Left colon (tissue), 2 donors: Measurements from ENCODE around the gene KRTAP5-11. TPM values are rescaled to one million over a fixed set of nuclear protein-coding genes. Genes with fewer than 3 reads are reported as not detected.
"Not testable (repeated sequence)": the region's sequence is repeated elsewhere in the genome, so short reads cannot be mapped to it uniquely, and the experiment has no call there.

Source experiments
- ATAC-seq: fragments of 200-7000 bp; cut with Tn5 transposase; one replicate; pipeline ENCODE4 v1.9.1; 2020; ENCODE audit warnings: mild to moderate bottlenecking, moderate library complexity
- DNase-seq, 2 donors: peaks; one replicate each; pipeline ENCODE4 v3.0.0-alpha.2; 2020
- intact Hi-C, 2 donors: fragments of 100-400 bp; cut with DNase I in 1 of 2; cut with micrococcal nuclease in 1 of 2; formaldehyde crosslinking; loops; one replicate each; pipeline versions ENCODE4 v1.11.2 to v1.14.0; 2022; cut with DNase I, micrococcal nuclease
- long read RNA-seq: library from polyadenylated mRNA; unstranded; transcript quantifications from one replicate; pipeline ENCODE4 v2.0.0, GENCODE V29; 2021
- total RNA-seq, 2 donors: library from RNA; stranded (reverse); fragmentation: NEBNext Ultra II Directional; extraction: Animal tissue kit (Norgen Biotek cat#: 25700); gene quantifications; one replicate each; pipeline ENCODE4 v1.2.1, GENCODE V29; 2021
- donor health status: DM: no; HTN: no; CAD: no.
- donor health status: DM: yes; HTN: yes; CAD: no.

Gene KRTAP5-11, protein sequence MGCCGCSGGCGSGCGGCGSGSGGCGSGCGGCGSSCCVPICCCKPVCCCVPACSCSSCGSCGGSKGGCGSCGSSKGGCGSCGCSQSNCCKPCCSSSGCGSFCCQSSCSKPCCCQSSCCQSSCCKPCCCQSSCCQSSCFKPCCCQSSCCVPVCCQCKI
- not detected for total RNA-seq
- long read RNA-seq: 0 reads

DNA sequence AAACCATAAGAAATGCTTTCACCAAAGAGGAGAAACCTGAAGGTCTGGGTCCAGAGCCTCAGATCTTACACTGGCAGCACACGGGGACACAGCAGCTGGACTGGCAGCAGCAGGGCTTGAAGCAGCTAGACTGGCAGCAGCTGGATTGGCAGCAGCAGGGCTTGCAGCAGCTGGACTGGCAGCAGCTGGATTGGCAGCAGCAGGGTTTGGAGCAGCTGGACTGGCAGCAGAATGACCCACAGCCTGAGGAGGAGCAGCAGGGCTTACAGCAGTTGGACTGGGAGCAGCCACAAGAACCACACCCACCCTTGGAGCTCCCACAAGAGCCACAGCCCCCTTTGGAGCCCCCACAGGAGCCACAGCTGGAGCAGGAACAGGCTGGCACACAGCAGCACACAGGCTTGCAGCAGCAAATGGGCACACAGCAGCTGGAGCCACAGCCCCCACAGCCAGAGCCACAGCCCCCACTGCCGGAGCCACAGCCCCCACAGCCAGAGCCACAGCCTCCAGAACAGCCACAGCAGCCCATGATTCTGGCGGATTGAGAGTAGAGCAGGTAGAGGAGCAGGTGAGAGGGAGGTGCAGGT is at the start of gene KRTAP5-11:
TSS of gene KRTAP5-11 (minus strand) at position 567 of the 587 bp plus-strand sequence. CDS start at position 529, 38 bp downstream.
- intact Hi-C loops: no loop called here
- DNase-seq (no peak), ATAC-seq (no peak)

DNA sequence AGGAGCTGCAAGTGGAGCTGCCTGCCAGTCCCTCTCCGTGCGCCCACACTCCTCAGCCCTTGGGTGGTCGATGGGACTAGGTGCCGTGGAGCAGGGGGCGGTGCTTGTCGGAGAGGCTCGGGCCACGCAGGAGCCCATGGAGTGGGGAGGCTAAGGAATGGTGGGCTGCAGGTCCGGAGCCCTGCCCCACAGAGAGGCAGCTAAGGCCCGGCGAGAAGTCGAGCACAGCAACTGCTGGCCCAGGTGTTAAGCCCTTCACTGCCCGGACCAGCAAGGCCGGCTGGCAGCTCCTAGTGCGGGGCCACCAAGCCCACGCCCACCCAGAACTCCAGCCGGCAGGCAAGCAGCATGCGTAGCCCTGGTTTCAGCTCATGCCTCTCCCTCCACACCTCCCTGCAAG is 48.9 kb upstream of the KRTAP5-11 start:
- intact Hi-C loops, ATAC-seq, DNase-seq: not testable (repeated sequence)

DNA sequence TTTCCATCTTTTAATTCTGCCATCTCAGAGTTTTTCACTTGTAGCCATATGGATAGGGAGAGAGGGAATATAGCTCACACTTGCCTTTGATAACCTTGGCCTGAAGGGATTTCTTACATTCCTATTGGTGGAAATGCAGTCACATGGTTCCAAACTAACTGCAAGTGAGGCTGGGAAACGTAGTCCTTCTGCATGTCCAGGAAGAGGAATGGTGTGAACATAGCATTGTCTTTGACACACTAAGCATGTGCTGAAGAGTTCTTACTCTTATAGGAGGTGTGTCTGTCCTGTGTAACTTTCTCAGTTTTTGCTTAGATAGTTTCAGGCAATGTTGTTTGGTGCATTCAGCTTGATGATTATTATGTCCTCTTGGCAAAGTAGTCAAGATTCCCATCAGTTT is 47.4 kb upstream of the KRTAP5-11 start:
- ATAC-seq, intact Hi-C loops, DNase-seq: not testable (repeated sequence)

DNA sequence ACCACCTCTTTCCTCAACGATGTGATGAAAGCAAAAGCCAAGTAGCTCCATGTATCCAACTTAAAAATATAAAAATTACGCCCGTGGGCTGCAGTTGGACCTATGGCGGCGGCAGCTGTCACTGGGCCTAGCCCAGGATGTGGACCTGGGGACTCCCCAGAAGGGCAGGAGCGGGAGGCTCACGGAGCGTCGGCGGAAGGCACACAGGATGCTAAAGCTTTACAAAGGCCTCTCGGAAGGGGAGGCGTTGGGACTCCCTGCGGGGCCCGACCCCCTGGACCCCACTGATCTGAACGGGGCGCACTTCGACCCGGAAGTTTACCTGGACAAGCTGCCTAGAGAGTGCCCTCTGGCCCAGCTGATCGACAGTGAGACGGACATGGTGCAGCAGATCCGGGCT is 46.3 kb upstream of the KRTAP5-11 start:
- intact Hi-C loops, DNase-seq, ATAC-seq: not testable (repeated sequence)

DNA sequence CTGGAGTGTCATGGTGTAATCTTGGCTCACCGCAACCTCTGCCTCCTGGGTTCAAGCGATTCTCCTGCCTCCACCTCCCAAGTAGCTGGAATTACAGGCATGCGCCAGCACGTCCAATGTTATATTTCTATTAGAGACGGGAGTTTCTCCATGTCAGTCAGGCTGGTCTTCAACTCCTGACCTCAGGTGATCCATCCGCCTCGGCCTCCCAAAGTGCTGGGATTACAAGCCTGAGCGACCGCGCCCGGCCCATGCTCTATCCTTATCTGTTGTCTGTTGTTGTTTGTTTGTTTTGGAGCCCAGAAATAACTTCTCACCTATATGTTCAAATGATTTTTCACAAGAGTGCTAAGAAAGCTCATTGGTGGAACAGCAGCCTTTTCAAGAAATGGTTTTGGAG is 40.6 kb upstream of the KRTAP5-11 start:
- not testable (repeated sequence) for ATAC-seq

DNA sequence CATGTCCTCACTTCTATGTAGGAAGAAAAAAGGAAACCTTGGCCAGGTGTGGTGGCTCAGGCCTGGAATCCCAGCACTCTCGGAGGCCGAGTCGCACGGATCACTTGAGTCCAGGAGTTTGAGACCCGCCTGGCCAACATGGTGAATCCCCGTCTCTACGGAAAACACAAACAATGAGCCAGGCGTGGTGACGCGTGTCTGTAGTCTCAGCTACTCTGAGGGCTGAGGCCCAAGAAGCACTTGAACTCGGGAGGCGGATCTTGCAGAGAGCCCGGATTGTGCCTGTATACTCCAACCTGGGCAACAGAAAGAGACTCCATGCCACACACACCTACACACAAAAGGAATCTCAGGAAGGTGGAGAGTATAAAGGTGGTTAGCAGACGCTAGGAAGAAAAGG is 39.9 kb upstream of the KRTAP5-11 start:
- ATAC-seq, DNase-seq, intact Hi-C loops: not testable (repeated sequence)

More for the DNA sequence above, 40.6 kb upstream of the KRTAP5-11 start:
- DNase-seq, intact Hi-C loops: not testable (repeated sequence)

DNA sequence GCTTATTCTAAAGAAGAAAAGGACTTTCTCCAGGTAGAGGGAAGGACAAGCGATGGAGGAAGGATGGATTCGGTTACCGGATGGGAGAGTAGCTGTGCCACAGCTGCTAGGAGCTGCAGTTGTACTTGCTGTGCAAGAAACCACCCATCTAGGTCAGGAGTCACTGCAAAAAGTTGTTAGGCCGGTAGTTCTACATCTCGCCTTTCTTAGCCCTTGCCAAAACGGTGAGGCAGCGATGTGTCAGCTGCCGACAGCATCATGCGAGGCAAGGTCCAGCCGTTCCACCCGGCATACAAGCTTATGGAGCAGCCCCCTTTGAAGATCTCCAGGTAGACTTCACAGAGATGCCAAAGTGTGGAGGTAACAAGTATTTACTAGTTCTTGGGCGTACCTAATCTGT is 32.3 kb upstream of the KRTAP5-11 start:
- ATAC-seq, intact Hi-C loops, DNase-seq: not testable (repeated sequence)

DNA sequence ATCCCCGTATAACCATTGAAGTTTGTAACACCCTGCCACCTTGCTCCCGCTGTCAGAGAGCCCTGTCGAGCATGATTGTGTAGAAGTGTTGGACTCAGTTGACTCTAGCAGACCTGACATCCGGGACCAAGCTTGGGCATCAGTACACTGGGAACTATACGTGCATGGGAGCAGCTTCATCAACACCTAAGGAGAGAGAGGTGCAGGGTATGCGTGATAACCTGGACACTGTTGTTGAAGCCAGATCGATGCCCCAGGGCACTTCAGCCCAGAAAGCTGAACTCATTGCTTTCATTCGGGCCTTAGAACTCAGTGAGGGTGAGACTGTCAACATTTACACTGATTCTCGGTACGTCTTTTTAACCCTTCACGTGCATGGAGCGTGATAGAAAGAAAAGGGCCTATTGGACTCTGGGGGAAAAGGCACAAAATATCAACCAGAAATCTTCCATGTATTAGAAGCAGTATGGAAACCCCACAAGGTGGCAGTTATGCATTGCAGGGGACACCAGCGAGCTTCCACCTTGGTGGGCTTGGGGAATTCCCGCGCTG is 31.8 kb upstream of the KRTAP5-11 start:
- DNase-seq, intact Hi-C loops, ATAC-seq: not testable (repeated sequence)

DNA sequence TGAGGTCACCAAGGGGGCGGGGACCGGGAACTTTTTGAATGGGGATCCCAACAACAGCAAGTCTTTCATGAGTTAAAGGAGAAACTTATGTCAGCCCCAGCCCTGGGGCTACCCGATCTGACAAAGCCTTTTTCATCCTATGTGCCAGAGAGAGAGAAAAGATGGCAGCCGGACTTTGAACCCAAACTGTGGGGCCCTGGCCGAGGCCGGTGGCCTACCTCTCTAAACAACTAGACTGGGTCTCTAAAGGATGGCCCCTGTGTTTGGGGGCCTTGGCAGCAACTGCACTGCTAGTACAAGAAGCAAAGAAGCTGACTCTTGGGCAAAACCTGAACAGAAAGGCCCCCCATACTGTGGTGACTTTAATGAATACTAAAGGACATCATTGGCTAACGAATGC is 31.3 kb upstream of the KRTAP5-11 start:
- intact Hi-C loops, DNase-seq, ATAC-seq: not testable (repeated sequence)

DNA sequence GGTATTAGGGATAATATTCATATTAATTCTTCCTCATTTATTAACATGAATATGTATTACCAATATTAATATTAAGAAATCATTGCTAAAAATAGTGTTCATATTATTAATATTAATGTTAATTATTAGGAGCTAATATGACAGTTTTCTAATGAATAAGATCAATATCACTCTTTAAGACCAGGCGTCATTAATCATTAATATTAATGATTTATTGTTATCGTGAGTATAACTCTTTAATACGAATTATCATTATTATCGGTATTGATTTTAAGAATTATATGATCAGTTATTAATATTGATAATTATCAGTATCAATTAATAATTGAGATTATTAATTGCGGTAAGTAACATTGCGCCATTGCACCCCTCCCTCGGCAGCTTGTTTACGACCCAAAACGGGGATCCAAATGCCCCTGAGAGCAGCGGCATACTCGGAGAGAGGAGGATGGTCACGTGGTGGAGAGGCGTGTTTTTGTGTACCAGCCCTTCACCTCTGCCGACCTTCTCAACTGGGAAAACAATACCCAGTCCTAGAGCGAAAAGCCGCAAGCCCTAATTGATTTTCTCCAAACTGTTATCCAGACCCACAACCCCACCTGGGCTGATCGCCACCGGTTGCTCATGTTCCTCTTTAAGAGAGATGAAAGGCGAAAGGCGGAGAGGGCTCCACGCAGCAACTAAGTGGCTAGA is 28.7 kb upstream of the KRTAP5-11 start:
- ATAC-seq, DNase-seq, intact Hi-C loops: not testable (repeated sequence)

DNA sequence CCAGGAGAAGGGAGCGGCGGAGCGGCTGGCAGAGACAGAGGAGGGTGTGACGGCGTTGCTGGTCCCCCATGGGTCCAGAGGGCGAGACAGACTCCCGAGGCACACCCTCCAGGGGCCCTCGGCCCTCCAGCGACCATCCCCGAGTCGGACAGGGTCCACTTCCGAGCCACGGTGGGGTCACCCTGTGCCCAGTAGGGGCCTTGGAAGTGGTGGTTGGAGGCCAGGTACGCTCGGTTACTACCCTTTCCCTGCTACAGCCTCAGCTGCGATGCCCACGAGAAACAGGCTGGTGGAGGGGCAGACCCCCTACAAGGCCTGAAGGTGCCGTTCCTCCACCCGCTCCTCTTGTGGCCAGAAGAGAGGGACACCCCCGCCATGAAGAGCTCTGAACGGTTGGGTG is 25.6 kb upstream of the KRTAP5-11 start:
- ATAC-seq, DNase-seq, intact Hi-C loops: not testable (repeated sequence)

DNA sequence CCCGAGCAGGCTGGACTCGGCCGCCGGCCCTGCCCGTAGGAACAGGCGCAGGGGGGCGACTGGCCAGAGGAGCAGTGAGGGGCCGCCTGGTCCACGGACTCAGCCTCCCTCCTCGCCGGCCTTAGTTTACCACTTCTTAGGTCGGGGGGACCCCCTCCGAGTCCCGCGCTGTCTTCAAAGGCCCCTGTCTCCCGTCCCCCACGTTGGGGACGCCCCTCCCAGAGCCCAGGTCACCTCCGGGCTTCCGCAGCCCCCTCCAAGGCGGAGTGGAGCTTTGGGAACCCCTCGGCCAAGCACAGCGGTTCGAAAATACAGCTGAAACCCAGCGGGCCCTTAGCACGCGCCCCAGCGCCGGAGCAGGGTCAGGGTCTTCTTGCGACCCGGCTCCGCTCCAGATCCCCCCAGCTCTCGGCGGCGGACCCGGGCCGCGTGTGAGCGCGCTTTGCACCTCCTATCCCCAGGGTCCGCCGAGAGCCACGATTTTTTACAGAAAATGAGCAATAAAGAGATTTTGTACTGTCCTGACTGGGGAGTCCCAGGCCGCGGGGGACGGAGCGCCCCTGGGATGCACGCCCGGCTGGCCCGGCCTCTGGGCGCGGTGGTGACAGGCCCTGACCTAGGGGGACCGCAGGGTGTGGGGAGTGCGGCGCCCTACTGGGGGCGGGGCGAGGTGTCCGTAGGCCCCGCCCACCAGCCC is 25.0 kb upstream of the KRTAP5-11 start:
- intact Hi-C loops, ATAC-seq, DNase-seq: not testable (repeated sequence)

DNA sequence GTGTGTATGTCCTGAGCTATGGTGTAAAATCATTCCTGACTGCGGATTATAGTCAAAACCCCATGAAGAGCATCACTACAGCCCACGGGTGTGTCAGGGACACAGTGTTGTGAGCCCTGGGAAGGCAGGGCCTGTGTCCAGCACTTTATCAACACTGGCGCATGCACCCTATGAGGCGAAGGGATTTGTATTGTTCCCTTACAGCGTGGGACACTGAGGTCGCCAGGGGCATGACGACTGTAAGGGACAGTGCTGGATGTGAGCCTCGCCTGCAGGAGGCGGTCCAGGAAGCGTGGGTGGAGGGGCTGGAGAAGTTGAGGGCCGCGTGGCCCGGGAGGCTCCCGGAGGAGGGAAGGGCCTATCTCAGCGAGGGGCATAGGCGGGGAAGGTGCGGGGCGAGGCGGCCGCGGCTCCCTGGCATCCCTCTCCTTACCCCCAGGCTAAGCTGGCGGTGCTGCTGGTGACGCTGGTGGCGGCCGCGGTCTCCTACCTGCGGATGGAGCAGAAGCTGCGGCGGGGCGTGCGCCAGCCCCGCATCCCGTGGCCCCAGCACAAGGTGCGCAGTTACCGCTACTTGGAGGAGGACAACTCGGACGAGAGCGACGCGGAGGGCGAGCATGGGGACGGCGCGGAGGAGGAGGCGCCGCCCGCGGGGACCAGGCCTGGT is 24.3 kb upstream of the KRTAP5-11 start:
- DNase-seq, intact Hi-C loops, ATAC-seq: not testable (repeated sequence)

DNA sequence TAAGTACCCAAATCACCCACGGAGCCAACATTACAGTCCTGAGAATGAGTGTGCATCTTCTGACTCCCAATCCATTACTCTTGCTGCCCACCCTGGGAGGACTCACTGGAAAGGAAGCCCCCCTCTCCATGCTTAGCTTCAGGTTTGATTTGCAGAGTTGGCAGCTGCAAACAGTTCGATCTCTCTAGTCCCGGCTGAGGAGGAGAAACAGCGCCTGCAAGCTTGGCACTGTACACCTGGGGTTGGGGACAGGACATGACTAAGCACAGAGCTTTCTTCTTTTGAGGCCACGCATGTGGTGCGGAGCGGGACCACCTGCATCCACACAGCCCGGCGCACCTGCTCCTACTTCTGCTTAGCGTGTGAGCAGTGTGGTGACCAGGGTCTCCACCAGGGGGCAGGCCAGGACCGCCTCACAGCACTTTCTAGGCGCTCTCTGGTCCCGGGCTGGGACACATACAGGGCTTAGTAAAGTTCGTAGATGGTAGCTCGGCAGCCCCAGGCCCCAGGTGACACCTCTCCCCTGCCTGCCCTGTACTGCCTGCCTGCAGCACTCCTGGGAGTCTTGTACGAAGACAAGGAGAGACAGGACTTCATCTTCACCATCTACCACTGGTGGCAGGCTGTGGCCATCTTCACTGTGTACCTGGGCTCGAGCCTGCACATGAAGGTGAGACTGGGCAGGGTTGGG is 22.3 kb upstream of the KRTAP5-11 start:
- ATAC-seq, intact Hi-C loops: not testable (repeated sequence)
- peak in 1 of 2 donors; percentile 21 for DNase-seq

DNA sequence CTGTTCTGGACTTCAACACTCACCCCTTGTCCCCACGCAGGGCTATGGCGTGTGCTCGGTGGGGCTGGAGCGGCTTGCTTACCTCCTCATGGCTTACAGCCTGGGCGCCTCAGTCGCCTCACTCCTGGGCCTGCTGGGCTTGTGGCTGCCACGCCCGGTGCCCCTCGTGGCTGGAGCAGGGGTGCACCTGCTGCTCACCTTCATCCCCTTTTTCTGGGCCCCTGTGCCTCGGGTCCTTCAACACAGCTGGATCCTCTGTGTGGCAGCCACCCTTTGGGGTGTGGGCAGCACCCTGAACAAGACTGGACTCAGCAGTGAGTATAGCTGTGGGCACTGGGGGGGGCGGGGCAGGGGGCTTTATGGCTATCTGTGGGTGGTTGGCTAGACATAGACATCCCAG is 20.5 kb upstream of the KRTAP5-11 start:
- ATAC-seq, intact Hi-C loops: not testable (repeated sequence)

DNA sequence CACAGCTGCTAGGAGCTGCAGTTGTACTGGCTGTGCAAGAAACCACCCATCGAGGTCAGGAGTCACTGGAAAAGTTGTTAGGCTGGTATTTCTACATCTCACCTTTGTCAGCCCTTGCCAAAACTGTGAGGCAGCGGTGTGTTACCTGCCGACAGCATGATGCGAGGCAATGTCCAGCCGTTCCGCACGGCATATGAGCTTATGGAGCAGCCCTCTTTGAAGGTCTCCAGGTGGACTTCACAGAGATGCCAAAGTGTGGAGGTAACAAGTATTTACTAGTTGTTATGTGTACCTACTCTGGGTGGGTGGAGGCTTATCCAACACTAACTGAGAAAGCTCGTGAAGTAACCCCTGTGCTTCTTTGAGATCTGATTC is 6.9 kb upstream of the KRTAP5-11 start:
- ATAC-seq, DNase-seq, intact Hi-C loops: not testable (repeated sequence)

More for the DNA sequence above, 20.5 kb upstream of the KRTAP5-11 start:
- DNase-seq: not testable (repeated sequence)

DNA sequence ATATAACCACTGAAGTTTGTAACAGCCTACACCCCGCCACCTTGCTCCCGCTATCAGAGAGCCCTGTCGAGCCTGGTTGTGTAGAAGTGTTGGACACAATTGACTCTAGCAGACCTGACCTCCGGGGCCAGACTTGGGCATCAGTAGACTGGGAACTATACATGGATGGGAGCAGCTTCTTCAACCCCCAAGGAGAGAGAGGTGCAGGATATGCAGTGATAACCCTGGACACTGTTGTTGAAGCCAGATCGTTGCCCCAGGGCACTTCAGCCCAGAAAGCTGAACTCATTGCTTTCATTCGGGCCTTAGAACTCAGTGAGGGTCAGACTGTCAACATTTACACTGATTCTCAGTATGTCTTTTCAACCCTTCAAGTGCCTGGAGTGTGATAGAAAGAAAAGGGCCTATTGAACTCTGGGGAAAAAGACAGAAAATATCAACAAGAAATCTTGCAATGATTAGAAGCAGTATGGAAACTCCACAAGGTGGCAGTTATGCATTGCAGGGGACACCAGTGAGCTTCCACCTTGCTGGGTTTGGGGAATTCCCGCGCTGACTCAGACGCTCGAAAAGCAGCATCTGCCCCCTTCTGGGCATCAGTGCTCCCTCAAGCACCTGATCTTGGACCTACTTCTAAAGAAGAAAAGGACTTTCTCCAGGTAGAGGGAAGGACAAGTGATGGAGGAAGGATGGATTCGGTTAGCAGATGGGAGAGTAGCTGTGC is 6.3 kb upstream of the KRTAP5-11 start:
- ATAC-seq: not testable (repeated sequence)

More for the DNA sequence above, 6.3 kb upstream of the KRTAP5-11 start:
- intact Hi-C loops, DNase-seq: not testable (repeated sequence)
